GM21717 (cell line): ENCODE data around the gene EMX1.

Experiments used
- ATAC-seq: cut with Tn5 transposase; IDR thresholded peaks from one replicate; pipeline ENCODE4 v1.9.1; 2021; ENCODE audit warnings: mild to moderate bottlenecking, moderate library complexity; ENCODE audit not compliant: unreplicated experiment

EMX1 gene

DNA sequence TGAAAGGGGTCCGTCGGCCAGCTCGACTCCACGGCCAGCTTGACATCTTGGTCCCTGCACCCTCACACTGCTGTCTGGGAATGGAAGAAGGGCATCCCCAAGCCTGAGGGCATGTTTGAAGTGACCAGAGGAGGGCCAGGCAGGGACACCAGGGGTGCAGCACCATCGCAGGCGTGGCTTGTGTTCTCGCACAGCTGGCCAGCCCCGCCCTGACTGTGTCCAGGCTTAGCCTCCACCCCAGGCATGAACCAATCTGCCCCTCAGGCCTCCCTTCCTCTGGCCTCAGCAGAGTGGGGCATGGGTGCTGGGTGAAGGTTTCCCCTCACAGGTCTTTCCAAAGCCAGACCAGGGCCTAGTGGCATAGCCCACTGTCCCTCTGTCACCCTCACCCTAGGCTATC lies 25.0 kb downstream of the EMX1 start:
- no peak for ATAC-seq

DNA sequence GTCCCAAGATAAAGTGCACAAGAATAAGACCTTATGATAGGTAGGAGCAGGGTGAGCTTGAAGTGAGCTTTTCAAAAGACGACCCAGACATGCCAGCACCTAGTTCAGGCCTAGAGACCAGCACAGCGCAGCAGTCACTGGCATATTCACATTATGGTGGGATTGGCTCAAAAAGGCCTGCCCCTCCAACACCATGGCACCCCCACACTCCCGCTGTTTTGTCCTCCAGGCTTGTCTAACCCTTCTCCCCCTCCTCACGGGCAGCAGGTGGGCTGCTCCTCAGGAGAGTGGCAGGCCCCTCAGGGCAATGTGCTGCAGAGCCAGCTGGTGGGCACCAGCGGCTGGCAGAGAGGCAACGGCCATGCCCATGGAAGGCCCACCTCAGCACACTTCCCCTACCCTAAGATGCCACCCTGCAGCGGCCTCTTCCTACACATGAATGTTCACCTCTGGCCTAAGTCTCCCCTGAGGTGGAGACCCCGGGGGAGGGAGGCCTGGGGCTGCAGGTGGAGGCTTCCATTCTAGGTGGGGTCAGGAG lies 25.6 kb downstream of the EMX1 start:
- no peak for ATAC-seq

DNA sequence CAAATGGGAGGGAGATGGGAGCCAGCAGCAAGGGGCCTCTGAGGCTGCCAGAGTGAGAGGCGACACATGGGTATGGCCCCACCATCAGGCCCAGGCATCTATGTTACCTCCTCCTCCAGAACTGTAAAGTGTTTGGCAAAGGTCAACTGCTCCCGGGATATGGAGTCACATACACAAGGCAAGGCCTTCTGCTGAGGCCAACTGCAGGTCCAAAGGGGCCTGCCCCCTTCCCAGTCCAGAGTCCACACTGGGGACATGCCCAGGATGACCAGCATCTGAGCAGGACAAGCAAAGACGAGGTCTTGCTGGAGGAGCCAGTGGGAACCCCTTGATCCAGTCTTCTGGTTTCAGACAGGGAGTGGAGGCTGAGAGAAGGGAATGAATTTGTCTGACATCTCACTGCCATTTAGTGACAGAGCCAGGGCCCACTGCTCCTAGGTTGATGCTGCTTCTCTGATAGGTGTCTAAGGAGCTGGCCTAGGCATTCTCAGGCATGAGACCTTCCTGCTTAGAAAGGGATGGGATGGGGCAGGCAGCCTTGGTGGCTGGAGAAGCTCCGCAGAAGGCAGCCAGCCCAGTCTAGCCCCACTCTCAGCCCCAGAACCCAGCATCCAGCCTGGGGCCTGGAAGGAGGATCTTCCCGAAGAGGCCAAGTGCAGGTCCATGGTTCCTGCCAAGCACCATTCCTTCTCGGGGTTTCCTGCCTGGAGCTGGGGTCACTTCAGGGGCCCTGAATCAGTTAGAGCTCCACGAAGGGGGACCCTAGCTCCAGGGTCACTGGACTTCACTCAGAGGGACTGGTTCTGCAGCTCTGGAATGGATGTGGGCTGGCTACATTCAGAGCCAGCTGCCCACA lies 26.4 kb downstream of the EMX1 start:
- no peak for ATAC-seq

DNA sequence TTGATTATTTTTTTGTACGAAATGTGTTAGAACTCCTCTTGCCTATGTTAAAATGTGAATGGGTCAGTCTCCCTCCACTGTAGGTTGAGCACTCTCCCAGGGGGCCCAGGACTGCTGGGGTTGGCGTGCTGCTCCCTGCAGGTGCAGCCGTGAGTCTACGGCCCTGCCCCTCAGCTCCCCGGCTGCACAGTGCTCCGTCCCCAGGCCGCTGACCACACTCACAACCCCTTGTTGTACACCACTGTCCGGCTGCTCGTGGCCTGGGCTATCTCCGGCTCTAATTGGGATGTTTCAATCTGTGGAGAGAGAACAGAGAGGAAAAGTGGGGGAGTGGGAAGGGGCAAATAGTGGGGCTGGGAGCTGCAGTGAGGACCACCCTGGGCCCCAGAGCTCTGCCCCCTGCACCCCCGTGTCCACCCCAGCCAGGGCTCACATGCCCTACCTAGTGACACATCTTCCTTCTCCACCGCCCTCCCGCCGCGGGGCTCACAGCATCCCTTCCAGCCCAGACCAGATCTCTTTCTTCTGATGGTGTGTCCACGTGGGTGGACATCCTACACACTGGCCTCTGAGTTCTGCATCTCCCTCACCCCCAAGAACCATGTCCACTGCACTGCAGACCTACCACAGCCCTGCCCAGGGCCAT lies 27.6 kb downstream of the EMX1 start:
- no peak for ATAC-seq

DNA sequence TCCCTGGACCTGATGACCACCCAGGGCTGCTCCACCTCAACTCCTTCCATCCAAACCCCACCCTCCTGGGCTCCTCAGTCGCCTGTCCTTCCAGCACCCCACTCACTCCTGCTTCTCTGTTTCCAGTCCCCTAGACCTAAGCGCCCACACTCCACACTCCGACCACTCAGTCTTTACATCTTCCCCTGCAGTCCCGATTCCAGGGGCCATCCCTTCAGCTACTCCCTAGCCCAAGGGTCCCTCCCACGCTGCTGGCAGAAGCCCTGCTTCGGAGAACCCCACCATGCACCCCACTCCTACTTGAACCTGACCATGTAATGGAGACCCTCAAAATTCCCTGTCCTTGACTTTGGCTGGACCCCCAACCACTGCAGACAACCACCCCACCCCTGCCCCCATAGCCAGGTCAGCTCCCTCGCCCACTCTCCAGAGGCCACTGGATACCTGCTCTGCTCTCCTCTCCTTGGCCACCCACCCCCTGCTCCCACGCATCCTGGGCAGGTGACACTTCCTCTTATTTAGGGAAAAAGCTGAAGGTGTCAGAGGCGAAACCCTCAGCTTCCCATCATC lies 28.2 kb downstream of the EMX1 start:
- no peak for ATAC-seq

DNA sequence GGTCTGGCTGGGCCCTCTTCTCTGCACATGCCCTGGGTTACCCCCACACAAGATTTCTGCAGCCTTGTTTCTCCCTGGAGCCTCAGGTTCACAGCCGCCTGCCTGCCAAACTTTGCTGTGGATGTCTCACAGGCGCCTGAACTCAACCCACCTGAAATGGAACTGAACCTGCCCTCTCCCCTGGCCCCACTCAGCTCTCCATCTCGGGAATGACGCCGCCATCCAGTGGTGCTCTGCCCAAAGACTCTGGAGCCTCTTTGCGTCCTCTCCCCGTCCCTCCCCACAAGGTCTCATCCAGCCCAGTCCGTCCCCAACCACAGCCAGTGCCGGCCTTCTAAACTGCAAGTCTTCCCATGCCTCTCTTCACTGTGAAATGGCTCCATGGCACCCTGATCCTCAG lies 29.1 kb downstream of the EMX1 start:
- no peak for ATAC-seq

DNA sequence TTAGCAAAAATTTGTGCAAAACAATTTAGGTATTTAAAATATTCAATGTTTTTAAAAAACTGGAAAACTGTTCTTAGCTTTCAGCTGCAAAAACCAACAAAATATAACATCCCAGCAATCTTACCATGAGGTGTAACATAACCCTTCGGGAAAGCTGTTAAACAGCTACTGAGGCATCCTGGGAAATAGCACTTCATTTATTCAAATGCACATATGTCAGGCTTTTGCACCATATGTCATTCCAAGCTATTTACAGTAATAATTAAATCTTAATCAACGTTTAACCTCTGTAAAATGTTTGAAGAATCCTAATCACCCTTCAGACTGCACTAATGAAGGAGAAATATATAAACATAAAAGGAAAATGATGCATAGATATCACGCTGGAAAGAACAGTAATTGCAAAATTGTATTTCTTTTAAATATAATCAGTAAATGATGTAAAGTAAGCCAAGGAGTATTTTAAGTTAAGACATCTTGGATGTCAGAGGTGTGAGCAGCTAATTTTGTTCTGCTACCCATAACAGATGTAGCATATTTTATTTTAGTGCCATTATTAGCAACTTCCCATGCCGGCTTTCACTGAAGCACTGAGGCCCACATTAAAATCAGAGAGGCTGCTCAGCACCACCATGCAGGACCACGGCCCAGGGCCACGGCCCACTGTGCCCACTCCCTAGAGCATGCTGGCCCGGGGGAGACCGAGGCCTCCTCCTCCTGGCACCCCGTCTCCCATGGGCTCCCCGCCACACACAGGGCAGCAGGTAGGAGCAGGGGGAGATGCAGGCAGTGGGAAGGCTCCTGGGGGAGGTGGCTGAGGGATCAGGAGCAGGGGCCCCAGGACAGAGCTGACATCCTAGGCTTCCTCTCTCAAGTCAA lies 30.9 kb downstream of the EMX1 start:
- ATAC-seq: no peak

DNA sequence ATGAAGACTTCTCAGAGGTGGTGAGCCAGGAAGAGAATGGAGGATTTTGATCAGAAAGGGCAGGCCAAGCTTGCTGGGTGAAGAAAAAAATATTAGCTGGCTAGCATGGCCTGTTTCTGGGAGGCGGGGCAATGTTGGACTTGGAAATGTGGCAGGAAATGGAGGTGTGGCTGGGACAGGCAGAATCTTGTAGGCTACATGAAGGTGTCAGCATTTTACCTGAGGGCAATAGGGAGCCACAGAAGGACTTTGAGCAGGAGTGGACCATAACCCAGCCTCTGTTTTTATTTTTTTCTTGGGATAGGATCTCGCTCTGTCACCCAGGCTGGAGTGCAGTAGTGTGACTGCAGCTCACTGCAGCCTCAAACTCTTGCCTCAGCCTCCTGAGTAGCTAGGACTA lies 31.7 kb downstream of the EMX1 start:
- no peak for ATAC-seq

DNA sequence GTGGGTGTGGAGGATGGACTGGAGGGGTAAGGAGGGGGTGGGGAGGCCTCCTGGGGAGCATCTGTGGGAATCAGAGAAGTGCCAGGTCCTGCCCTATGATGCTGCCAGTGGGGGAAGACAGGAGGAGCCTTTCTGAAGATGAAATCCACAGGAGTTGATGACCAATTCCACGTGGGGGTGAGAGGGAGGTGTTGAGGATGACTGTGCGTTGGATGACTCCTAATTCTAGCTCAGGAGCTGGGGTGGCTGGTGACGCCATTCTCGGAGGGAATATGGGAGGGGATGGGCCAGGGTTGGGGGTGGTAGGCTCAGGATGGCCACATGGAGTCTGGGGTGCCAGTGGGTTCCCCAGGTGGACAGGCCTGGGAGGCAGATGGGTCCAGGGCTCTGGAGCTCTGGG lies 32.3 kb downstream of the EMX1 start:
- no peak for ATAC-seq

DNA sequence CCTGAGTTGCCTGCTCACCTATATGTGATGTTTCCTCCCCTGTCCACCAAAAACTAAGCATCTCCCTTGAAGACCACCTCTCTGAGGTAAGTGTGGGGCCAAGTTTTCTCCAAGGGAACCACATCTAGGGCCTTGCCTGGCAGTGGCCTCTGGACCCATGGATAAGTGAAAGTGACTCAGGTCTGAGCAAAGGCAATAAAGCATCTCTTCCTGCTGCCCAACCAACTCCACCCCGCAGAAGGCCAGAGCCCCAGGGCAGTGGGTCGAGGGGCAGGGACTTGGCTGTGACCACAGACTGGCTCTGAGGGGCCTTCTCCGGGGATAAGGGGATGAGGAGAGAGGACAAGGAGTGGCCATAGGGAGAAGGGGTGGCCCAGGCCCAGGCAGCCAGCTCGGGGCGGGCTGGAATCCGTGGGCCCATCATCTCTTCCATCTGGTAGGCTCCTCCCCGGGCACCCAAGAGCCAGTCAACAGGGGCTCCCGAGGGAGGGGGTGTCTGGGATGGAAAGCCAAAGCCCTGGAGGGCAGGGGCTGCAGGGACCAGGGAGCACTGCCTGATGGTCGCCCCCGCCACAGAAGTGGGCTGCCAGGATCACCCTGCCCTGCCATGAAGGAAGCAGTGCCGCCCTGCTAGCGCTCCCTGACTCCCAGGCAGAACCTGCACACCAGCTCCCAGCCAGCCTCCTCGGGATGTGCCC lies 33.4 kb downstream of the EMX1 start:
- no peak for ATAC-seq

DNA sequence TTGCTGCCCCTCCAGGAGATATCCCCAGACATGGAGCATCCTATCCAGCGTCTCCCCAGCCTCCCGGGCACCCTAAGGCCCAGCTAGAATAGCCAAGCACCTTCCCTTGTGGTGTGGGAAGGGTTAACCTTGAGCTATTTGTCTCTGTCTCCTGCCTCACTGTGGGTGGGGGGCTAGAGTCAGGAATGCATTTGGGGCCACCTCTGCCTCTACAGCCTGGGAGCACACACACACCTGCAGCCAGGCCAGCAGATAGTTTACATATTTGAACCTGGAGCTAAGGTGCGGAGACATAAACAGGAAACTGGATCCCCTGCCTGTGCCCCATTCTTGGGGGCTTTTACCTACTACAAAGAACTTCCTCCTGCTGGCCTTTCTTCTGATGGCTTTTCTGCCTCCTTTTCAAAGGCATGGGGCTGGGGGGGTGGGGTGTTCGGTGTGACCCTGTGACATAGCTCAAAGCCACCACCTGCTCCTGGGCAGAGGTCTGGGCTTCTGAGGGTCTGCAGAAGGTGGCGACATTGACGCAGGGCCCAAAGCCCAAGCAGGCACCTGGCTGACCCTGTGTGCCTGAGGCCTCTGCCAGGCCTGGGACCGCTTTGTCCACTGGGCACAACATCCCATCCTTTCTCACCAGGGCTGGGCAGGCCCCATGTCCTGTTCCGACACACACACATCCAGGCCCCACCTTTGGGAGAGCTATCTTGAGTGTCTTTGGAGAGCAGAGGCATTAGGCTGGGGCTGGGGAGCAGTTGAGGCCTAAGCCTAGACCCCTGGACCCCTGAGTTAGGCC lies 34.2 kb downstream of the EMX1 start:
- no peak for ATAC-seq

DNA sequence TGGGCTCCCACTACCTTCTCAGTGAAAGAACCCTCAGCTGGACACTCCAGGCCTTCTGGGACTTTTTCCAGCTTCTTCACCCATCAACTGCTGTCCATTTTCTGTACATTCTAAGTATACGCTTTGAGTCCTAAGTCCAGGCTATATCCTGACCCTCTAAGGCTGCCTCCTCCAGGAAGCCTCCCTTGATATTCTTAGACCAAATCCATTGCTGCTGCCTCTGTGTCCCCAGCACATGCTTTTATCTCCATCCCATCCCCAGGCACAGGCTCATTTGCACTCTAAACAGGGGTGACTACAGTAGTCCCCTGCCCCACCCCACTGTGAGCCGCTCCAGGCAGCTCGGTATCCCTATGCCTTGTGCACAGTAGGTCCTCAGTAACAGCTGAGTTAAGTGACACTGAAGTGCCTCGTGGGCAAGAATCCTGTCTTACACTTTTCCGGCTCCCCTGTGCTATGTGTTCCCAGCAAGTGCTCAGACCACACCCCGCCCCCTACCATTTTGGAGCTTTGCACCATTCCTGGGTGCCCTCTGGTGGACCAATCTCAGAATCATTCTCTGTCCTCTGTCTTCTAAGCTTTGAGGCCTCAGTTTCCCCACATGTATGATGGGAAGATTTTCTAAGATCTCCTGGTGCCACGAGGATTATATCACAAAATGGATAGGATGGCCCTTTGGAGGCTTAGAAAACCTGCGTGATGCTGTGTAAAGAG lies 34.9 kb downstream of the EMX1 start:
- no peak for ATAC-seq

DNA sequence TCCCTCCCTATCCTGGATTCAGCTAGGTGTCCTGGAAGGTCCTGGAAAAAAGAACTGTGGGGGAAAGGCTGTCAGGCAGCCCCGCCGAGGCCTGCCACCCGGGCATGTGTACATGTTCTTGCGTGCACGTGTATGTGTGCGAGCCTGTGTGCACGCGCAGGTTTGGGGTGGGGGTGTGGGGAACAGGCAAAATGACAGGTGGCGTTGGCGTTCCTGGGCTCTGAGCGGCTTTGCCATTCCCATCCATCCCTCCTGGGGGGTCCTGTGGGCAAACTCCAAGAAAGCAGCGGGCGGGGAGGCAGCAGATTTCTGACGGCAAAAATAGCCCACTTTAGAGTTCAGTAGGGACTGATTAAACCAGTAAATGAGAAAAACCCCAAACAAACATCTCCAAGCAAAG lies 35.6 kb downstream of the EMX1 start:
- ATAC-seq: no peak

DNA sequence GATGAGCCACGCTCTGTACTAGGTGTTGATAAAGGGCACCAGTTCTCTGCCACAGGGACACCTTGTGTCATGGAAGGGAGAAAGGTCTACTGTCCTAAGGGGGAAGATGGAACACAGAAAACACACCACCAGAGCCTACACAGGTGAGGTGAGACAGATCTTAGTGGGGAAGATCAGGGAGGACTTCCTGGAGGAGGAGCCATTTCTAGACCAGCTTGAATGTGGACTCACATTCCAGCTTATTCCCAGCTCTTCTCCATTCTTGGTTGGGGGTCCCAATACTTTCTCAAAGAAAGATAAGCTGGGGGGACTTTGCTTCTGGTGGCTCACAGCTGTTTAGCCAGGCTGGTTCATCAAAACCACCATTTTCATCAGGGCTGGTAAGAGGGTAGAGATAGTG lies 36.2 kb downstream of the EMX1 start:
- no peak for ATAC-seq

DNA sequence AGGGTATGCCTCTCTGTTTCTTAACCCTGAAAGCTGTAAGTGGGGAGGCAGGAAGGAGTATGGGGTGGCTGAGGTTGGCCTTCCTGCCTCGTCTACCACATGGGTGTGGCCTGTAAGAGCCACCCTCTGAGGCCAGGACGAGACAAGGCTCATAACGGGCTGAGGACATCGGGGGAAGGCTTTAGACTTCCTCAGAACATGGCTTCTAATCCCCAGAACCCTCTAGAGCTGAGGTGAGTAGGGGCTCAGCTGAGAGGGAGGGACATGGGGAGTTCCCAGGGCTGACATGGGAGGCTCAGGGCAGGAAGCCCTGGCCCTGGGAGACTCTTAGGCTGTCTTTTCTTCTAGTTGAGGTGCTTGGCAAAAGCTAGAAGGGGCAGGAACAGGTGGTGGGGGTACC lies 36.7 kb downstream of the EMX1 start:
- ATAC-seq: no peak

DNA sequence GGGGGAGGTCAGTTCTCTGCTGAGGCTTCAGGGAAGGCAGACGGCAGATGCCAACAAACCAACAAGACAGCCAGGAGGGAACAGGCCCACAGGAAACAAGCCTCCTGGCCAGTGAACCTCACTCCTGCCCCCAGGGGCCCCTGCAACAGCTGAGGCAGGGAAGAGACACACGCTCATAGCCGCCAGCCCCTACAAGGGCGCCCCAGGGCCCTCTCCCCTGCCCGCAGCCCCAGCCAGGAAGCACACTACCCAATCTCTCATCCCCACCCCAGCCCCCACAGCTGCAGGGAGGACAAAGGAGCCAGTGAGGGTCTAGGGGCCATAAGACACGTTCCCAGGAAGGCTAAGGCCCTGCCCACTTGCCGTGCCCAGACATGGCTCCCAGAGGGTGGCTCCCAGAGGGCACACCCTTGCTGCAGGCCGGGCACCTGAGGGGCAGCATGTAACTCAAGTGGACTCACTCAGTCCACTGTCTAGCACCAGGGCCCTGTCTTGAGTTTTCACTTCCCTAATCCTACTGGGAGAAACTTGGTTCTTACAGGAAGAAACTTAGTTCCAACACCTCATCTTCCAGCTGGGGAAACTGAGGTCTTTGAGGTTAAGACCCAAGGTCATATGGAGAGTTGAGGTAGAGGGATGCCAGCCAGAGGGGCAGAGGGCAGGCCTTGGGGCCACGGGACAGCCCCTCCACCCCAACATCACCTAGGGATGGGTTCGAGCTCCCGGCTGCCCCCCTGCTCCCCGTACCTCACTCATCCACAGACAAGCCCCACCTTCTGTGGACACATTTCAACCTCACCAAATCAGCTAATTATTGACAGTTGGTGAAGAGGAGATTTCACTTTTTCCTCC lies 37.3 kb downstream of the EMX1 start:
- no peak for ATAC-seq

DNA sequence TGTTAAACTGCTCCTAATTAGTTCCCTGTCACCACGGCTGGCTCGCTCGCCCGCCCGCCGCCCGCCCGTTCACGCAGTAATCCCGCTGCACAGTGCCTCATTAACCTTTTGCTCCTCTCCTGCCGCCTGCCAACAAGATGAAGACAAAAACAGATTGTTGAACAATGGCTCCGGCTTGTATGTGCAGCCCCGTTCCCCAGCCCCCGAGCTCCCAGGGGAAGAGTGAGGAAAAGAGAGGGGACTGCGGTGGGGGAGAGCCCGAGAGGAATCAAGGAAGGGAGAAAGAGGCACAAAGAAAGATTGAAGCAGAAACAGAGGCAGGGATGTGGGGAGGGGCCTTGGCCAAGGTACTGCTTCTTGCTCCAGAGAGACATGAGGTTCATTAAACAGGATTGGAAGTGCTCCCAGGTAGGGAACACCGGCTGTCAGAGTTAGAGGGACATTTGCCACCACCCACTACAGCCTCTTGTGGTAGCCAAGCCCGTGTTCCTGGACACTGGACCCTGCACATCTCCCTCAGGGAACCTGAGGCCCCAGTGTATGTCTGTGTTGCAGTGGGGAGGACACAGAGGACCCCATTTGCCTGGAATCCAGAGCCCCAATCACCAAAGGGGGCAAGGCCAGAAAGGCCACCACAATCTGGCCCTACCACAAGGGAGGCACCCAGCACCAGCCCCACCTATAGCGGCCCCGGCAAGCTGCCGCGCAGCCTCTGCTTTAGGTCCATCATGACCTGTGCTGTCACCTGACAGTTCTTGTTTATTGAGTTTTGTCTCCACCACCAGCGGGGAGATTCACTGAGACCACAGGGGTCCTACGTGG lies 38.1 kb downstream of the EMX1 start:
- no peak for ATAC-seq
